ENCODE data around the gene LRRC27.

GRCh38 chr10:132421847-132422751 lies 90.1 kb downstream of the LRRC27 start:
- TF ChIP-seq CTCF (conservative IDR thresholded peaks at IDR 0.05; ENCODE audit: low read depth, low read length) (no peak), EZH2 (IDR thresholded peaks at IDR 0.05; ENCODE audit: low read length, unreplicated experiment) (no peak)
